ENCODE results near the gene PCDHGC5.

The PCDHGC5 gene

GRCh38 chr5:141510160-141510559 lies 21.3 kb downstream of the PCDHGC5 start:
- Histone ChIP-seq H3K4me3 (ENCODE audit: low read length) (no peak overlapping the region), H3K4me1 (ENCODE audit: control insufficient read depth, insufficient read depth, low read length) (peaks cover 22% of the 10 kb centered on the region), H3K27me3 (ENCODE audit: control insufficient read depth, insufficient read depth, low read length) (no peaks in the 10 kb centered on the region), H3K9me3 (ENCODE audit: control insufficient read depth, low read length) (no peaks in the 10 kb centered on the region), H3K9ac (ENCODE audit: low read length) (no peak overlapping the region), H3K36me3 (ENCODE audit: control insufficient read depth, insufficient read depth, low read length) (no peaks in the 10 kb centered on the region)

- Histone ChIP-seq H3K27me3 (ENCODE audit: control insufficient read depth, insufficient read depth, low read length) (no peaks in the 10 kb centered on the region), H3K4me1 (ENCODE audit: control insufficient read depth, insufficient read depth, low read length) (peaks cover 22% of the 10 kb centered on the region), H3K36me3 (ENCODE audit: control insufficient read depth, insufficient read depth, low read length) (no peaks in the 10 kb centered on the region), H3K4me3 (ENCODE audit: low read length) (no peak overlapping the region), H3K9ac (ENCODE audit: low read length) (no peak overlapping the region), H3K9me3 (ENCODE audit: control insufficient read depth, low read length) (no peaks in the 10 kb centered on the region)
These were observed 22.1 kb downstream of the PCDHGC5 start for GRCh38 chr5:141510850-141511601.

DNA sequence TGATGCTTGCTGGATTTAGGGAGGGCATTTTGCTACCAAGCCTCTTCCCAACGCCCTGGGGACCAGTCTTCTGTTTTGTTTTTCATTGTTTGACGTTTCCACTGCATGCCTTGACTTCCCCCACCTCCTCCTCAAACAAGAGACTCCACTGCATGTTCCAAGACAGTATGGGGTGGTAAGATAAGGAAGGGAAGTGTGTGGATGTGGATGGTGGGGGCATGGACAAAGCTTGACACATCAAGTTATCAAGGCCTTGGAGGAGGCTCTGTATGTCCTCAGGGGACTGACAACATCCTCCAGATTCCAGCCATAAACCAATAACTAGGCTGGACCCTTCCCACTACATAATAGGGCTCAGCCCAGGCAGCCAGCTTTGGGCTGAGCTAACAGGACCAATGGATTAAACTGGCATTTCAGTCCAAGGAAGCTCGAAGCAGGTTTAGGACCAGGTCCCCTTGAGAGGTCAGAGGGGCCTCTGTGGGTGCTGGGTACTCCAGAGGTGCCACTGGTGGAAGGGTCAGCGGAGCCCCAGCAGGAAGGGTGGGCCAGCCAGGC lies 23.0 kb downstream of the PCDHGC5 start:
- Histone ChIP-seq H3K4me3 (ENCODE audit: low read length) (no peak overlapping the region), H3K9ac (ENCODE audit: low read length) (peak overlapping the region; percentile 38), H3K36me3 (ENCODE audit: control insufficient read depth, insufficient read depth, low read length) (no peaks in the 10 kb centered on the region), H3K27me3 (ENCODE audit: control insufficient read depth, insufficient read depth, low read length) (no peaks in the 10 kb centered on the region), H3K9me3 (ENCODE audit: control insufficient read depth, low read length) (no peaks in the 10 kb centered on the region), H3K4me1 (ENCODE audit: control insufficient read depth, insufficient read depth, low read length) (peaks cover 22% of the 10 kb centered on the region)

- Histone ChIP-seq H3K36me3 (ENCODE audit: control insufficient read depth, insufficient read depth, low read length) (no peaks in the 10 kb centered on the region), H3K9ac (ENCODE audit: low read length) (peak overlapping the region; percentile 38)
These were observed 23.6 kb downstream of the PCDHGC5 start for GRCh38 chr5:141512390-141512910.

GRCh38 chr5:141512911-141513626 lies 24.2 kb downstream of the PCDHGC5 start:
- peaks cover 22% of the 10 kb centered on the region for H3K4me1 ChIP-seq (ENCODE audit: control insufficient read depth, insufficient read depth, low read length)
- H3K4me3 ChIP-seq (ENCODE audit: low read length), result peak overlapping the region; percentile 9
- no peaks in the 10 kb centered on the region for H3K36me3 ChIP-seq (ENCODE audit: control insufficient read depth, insufficient read depth, low read length)
- H3K27me3 ChIP-seq (ENCODE audit: control insufficient read depth, insufficient read depth, low read length), result no peaks in the 10 kb centered on the region
- no peaks in the 10 kb centered on the region for H3K9me3 ChIP-seq (ENCODE audit: control insufficient read depth, low read length)
- peak overlapping the region; percentile 31 for H3K9ac ChIP-seq (ENCODE audit: low read length)

More at GRCh38 chr5:141512390-141512910, 23.6 kb downstream of the PCDHGC5 start:
- Histone ChIP-seq H3K27me3 (ENCODE audit: control insufficient read depth, insufficient read depth, low read length) (no peaks in the 10 kb centered on the region), H3K9me3 (ENCODE audit: control insufficient read depth, low read length) (no peaks in the 10 kb centered on the region), H3K4me1 (ENCODE audit: control insufficient read depth, insufficient read depth, low read length) (peaks cover 22% of the 10 kb centered on the region), H3K4me3 (ENCODE audit: low read length) (no peak overlapping the region)

DNA sequence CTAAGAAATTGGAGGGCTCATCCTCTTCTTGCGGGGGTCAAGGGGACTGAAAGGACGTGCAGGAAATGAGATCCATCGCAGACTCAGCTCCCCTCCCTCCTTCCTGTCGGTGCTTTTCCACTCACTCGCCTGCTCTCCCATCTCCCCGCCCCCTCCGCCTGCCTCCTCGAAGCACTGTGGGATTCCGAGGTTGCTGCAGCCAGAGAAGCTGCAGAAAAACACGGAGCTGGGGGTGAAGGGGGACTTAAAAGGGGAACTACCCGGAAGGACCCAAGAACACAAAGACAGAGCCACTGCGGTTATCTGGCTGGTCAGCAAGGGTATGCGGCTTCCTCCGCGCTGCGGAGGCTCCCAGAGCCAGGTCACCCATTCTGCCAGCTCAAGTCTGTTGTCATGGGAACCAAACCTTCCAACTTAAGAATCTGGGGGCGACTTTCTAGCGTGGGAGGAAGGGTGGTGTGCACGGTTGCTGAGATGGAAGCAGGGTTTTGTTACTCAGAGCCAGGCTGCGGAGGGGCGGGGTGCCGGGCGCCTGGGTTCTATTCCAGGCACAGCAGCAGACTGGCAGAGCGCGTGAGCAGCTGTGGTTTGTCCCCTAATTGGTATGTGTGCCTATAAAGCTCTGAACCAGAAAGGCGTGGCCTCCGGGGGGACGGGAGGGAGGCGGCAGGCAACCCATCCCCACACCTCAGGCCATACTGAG lies 24.9 kb downstream of the PCDHGC5 start:
- no peaks in the 10 kb centered on the region for H3K27me3 ChIP-seq (ENCODE audit: control insufficient read depth, insufficient read depth, low read length)
- H3K9me3 ChIP-seq (ENCODE audit: control insufficient read depth, low read length), result no peaks in the 10 kb centered on the region
- no peak overlapping the region for H3K4me3 ChIP-seq (ENCODE audit: low read length)
- no peaks in the 10 kb centered on the region for H3K36me3 ChIP-seq (ENCODE audit: control insufficient read depth, insufficient read depth, low read length)
- H3K4me1 ChIP-seq (ENCODE audit: control insufficient read depth, insufficient read depth, low read length), result peaks cover 22% of the 10 kb centered on the region
- peak overlapping the region; percentile 31 for H3K9ac ChIP-seq (ENCODE audit: low read length)

DNA sequence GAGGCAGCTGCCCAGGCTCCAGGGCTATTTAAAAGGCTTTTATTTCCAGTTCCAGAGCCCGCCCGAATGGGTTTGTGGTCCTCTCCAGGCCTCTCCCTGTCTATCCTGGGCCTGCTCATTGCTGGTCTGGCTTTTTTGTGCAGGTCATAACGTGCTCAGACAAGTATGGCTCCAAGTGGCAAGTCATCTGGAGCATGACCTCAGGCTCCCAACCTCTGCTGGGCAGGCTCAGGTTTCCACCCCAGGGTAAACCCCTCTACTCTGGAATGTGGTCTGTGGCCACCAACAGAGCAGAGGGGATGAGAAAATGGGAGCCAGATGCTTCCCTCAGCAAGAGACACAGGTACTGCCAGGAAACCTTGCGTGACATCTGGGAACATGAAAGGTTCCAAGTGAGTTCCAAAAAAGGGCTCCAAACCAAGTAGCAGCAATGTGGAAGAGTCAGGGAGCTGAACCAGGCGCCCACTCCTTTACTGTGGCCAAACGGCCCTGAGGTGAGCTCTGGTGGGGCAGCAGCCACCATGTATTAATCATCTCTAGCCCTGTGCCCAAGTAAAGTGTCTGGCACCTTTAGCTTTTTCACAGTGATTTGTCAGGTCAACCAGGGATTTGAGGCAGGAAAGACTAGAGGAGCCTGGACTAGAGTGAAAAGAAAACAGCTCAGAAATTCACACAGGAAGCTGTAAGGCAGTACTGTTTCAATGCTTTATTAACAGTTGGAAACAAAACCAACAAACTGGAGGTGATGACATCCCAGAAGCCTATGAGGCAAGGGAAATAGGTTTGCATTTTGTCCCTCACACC lies 25.7 kb downstream of the PCDHGC5 start:
- no peak overlapping the region for H3K9ac ChIP-seq (ENCODE audit: low read length)
- no peak overlapping the region for H3K4me3 ChIP-seq (ENCODE audit: low read length)
- H3K36me3 ChIP-seq (ENCODE audit: control insufficient read depth, insufficient read depth, low read length), result no peaks in the 10 kb centered on the region
- no peaks in the 10 kb centered on the region for H3K9me3 ChIP-seq (ENCODE audit: control insufficient read depth, low read length)
- no peaks in the 10 kb centered on the region for H3K27me3 ChIP-seq (ENCODE audit: control insufficient read depth, insufficient read depth, low read length)
- H3K4me1 ChIP-seq (ENCODE audit: control insufficient read depth, insufficient read depth, low read length), result peaks cover 22% of the 10 kb centered on the region

DNA sequence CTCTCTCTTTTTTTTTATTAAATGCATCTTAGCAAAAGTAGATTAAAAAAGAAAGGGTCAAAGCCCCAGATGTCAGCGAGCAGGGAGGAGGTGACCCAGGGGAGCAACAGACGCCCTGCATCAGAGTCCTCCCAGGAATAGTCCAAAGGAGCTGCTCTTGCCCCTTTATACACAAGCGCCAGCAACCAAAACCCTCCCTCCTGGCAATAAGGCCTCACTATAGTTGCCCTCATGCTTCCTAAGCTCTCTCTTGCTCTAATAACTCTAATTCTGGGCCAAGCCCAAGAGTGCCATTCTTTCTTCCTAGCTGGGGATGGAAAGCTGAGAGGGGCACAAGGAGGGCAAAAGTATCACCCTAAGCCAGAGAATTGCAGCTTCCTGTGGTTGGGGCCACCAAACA lies 26.3 kb downstream of the PCDHGC5 start:
- peaks cover 25% of the 10 kb centered on the region for H3K4me1 ChIP-seq (ENCODE audit: control insufficient read depth, insufficient read depth, low read length)
- no peak overlapping the region for H3K9ac ChIP-seq (ENCODE audit: low read length)
- H3K36me3 ChIP-seq (ENCODE audit: control insufficient read depth, insufficient read depth, low read length), result no peaks in the 10 kb centered on the region
- H3K27me3 ChIP-seq (ENCODE audit: control insufficient read depth, insufficient read depth, low read length), result no peaks in the 10 kb centered on the region
- H3K4me3 ChIP-seq (ENCODE audit: low read length), result no peak overlapping the region
- H3K9me3 ChIP-seq (ENCODE audit: control insufficient read depth, low read length), result no peaks in the 10 kb centered on the region

DNA sequence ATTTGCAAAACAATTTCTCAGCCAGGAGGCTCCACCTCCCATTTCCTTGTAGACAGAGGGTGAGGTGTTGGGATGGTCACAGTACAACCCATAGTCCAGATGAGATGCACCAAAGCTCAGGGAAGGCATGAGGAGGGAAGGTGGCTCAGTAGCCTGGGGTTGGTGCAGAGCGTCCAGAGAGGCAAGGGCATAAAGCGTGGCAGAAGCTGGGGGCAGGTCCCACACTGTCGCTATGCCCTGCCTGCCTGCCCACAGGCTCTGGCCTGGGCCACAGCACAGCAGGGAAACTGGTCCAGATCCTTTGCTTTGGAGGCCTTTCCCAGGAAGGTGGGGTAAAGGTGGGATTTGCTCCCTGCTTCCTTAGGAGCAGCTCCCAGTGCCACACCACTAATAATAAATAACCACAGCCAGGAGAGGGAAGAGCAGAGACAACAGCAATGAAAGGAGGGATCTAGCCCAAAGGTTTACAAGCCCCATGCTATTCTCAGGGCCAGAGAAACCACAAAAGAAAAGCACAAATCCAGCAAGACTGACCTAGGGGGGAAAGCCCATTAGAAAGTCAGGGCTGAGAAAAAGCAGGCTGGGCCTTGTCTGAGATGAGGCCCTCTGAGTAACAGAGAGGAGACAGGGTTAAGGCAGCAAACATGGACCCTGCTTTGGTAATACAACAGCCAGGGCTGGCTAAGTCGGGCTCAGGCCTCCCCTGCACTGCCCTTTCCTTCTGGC lies 27.2 kb downstream of the PCDHGC5 start:
- Histone ChIP-seq H3K36me3 (ENCODE audit: control insufficient read depth, insufficient read depth, low read length) (no peaks in the 10 kb centered on the region), H3K9ac (ENCODE audit: low read length) (no peak overlapping the region), H3K4me3 (ENCODE audit: low read length) (no peak overlapping the region), H3K27me3 (ENCODE audit: control insufficient read depth, insufficient read depth, low read length) (no peaks in the 10 kb centered on the region), H3K9me3 (ENCODE audit: control insufficient read depth, low read length) (no peaks in the 10 kb centered on the region), H3K4me1 (ENCODE audit: control insufficient read depth, insufficient read depth, low read length) (peaks cover 35% of the 10 kb centered on the region)

- no peaks in the 10 kb centered on the region for H3K27me3 ChIP-seq (ENCODE audit: control insufficient read depth, insufficient read depth, low read length)
- H3K9ac ChIP-seq (ENCODE audit: low read length), result no peak overlapping the region
- H3K36me3 ChIP-seq (ENCODE audit: control insufficient read depth, insufficient read depth, low read length), result no peaks in the 10 kb centered on the region
- H3K9me3 ChIP-seq (ENCODE audit: control insufficient read depth, low read length), result no peaks in the 10 kb centered on the region
- H3K4me3 ChIP-seq (ENCODE audit: low read length), result no peak overlapping the region
- H3K4me1 ChIP-seq (ENCODE audit: control insufficient read depth, insufficient read depth, low read length), result peaks cover 40% of the 10 kb centered on the region
These were observed 27.8 kb downstream of the PCDHGC5 start for GRCh38 chr5:141516672-141517025.

DNA sequence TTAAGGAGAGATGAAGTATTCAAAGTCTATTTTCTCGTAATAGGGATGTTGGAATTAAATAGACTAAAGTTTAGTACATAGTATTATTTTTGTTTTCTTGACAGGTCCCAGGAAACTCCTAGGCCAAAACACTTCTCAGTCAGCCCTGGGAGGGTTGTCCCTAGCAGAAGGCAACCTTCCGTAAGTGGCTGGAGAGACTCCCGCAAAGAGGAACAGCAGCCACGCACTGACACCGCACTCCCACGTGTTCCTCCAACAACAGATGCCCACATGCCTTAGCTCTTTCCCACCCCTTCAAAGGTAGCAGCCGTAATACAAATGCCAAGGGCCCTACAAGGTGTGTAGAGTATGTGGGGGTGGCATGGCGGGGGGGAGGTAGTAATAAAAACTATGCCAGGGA lies 28.4 kb downstream of the PCDHGC5 start:
- H3K36me3 ChIP-seq (ENCODE audit: control insufficient read depth, insufficient read depth, low read length), result peaks cover under 1% of the 10 kb centered on the region
- H3K4me3 ChIP-seq (ENCODE audit: low read length), result no peak overlapping the region
- peaks cover 43% of the 10 kb centered on the region for H3K4me1 ChIP-seq (ENCODE audit: control insufficient read depth, insufficient read depth, low read length)

More for the DNA sequence above, 28.4 kb downstream of the PCDHGC5 start:
- no peaks in the 10 kb centered on the region for H3K27me3 ChIP-seq (ENCODE audit: control insufficient read depth, insufficient read depth, low read length)
- H3K9ac ChIP-seq (ENCODE audit: low read length), result no peak overlapping the region
- no peaks in the 10 kb centered on the region for H3K9me3 ChIP-seq (ENCODE audit: control insufficient read depth, low read length)

Measured in mucosa of stomach (tissue), 1 donor.